HG03135 (cell line): Measurements from ENCODE around the gene ZFP62.
"Not testable (repeated sequence)": the region's sequence is repeated elsewhere in the genome, so short reads cannot be mapped to it uniquely, and the experiment has no call there.

ENCODE experiments used
- ATAC-seq: cut with Tn5 transposase; IDR thresholded peaks from one replicate; pipeline ENCODE4 v1.9.1; 2021; ENCODE audit warnings: mild to moderate bottlenecking, moderate library complexity; ENCODE audit not compliant: unreplicated experiment

The ZFP62 gene

DNA sequence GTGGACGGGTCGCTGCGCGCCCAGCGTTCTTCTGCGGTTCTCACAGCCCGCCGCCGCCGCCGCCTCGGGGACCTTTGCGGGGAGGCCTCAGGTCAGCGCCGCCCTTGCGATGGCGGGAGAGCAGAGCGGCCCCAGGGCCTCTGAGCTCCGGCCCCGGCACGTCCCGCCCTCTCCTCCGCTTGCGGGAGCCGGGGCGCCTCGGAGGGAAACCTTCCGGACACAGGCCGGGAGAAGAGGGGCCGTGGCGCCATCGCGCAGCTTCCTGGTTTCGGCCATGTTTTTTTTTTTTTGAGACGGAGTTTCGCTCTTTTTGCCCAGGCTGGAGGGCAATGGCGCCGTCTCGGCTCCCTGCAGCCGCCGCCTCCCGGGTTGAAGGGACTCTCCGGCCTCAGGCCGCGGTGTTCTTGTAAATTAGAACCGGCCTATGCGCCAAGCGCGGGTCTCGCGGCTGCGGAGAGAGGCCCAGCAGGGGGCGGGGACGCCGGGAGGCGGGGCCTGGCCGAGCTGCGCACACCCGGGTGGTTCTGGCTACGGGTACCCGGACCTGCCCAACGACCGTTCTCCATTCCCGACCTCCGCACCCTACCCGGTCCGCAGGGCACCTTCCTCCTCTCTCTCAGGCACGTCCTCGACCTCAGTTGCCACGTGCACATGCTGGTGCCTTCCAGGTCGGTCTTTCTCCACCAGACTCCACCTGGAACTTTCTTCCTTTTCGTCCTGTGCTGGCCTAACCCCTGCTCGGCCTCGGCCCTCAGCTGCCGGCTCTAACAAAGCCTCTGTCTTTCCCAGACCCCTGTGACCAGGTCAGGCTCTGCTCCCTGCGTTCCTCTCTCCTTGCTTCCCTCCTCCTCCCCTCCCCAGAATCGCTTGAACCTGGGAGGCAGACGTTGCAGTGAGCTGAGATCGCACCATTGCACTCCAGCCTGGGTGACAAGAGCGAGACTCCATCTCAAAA is 29.7 kb downstream of the ZFP62 start:
- peak; percentile 74 for ATAC-seq

DNA sequence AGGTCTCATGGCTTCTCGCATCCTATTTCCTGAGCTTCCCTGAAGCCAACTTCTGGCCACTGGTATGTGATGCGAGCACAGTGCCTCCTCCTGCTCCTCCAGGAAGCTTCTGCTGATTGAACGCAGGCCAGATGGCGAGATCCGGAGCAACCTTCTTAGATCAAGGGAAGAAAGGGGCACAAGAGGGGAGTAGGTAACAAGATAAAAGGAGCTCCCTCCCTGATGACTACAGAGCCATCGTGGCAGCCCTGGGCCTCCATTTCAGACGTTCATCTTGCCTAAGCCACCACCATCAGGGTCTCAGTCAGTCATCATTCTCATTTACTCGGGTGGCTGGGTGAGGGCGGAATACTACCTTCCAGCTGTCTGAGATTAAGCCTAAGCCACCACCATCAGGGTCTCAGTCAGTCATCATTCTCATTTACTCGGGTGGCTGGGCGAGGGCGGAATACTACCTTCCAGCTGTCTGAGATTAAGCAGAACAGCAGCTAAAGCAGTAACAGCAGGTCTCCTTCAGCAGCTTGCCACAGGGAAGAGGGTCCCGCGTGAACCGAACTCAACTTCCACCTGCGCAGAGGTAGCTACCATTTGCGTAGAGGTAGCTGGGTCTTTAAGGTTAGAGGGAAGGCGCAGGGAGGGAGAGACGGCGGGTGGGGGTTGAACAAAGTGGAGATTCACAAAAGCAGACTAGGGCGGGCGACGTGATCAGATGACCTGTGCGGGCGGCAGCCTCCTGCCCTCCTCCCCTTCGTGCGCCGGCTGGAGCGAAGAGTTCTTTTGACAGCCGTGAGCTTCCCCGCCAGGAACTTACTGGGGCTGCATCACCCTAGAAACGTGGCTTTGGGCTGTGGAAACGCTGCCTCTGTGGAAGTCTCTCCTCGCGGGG is 30.6 kb downstream of the ZFP62 start:
- peak; percentile 46 for ATAC-seq

DNA sequence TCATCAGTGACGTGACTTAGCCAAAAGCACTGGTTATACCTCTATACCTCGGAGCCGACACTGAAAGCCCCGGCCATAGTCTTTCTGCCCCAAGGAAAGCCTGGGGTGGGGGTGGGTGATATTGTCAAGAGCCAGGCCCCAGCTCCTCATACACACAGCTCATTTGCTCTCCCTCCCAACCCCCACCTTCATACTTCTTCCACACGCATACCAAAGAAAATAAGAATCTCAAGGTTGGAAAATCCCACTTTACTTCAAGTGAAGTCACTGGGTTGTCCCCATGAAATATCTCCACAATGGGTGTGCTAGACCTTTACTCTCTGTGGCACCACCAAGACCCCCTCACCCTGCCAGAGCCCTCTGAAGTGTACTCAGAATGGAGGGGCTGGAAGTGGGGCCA is 31.4 kb downstream of the ZFP62 start:
- ATAC-seq: no peak

DNA sequence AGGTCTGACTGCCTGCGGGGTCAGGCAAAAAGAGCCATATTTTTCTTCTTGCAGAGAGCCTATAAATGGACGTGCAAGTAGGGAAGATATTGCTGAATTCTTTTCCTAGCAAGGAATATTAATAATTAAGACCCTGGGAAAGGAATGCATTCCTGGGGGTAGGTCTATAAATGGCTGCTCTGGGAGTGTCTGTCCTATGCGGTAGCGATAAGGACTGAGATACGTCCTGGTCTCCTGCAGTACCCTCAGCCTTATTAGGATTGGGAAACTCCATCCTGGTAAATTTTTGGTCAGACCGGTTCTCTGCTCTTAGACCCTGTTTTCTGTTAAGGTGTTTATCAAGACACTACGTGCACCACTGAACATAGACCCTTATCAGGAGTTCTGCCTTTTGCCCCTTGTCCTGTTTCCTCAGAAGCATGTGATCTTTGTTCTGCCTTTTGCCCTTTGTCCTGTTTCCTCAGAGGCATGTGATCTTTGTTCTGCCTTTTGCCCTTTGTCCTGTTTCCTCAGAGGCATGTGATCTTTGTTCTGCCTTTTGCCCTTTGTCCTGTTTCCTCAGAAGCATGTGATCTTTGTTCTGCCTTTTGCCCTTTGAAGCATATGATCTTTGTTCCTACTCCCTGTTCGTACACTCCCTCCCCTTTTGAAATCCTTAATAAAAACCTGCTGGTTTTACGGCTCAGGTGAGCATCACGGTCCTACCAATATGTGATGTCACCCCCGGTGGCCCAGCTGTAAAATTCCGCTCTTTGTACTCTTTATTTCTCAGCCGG is 32.1 kb downstream of the ZFP62 start:
- not testable (repeated sequence) for ATAC-seq

DNA sequence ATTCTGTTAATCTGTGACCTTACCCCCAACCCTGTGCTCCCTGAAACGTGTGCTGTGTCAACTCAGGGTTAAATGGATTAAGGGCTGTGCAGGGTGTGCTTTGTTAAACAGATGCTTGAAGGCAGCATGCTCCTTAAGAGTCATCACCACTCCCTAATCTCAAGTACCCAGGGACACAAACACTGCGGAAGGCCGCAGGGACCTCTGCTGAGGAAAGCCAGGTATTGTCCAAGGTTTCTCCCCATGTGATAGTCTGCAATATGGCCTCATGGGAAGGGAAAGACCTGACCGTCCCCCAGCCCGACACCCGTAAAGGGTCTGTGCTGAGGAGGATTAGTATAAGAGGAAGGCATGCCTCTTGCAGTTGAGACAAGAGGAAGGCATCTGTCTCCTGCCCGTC is 33.7 kb downstream of the ZFP62 start:
- ATAC-seq: not testable (repeated sequence)

DNA sequence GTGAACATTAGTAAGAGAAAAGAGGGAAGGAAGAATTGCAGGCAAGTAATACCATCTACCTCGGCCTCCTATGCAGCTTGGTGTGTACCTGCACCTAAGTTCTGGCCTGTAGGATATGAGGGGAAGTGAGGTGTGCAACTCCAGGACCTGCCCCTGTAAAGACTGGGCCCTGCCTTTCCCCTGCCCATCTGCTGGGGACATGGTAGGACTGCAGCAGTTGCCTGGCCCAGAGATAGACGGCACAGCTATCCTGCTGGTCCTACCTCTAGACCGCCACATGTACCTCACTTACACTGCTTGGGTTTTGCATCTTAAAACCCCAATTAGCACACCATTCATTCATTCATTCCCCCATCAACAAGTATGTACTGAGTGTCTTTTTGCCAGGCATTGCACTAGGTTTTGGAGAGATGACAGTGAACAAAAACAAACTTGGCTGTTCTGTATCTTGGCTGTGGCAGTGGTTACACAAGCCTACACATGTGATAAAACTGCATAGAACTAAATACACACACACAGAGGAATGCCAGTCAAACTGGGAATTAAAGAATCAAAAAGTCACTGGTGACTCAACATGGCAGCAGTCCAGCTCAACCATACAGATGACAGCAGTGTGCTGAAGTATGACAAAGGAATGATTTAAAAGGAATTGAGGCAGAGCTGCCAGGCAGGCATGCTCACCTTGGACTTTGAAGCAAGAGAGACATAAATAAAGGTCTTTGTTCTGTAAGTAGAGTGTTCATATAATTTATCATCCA is 35.1 kb downstream of the ZFP62 start:
- no peak for ATAC-seq

DNA sequence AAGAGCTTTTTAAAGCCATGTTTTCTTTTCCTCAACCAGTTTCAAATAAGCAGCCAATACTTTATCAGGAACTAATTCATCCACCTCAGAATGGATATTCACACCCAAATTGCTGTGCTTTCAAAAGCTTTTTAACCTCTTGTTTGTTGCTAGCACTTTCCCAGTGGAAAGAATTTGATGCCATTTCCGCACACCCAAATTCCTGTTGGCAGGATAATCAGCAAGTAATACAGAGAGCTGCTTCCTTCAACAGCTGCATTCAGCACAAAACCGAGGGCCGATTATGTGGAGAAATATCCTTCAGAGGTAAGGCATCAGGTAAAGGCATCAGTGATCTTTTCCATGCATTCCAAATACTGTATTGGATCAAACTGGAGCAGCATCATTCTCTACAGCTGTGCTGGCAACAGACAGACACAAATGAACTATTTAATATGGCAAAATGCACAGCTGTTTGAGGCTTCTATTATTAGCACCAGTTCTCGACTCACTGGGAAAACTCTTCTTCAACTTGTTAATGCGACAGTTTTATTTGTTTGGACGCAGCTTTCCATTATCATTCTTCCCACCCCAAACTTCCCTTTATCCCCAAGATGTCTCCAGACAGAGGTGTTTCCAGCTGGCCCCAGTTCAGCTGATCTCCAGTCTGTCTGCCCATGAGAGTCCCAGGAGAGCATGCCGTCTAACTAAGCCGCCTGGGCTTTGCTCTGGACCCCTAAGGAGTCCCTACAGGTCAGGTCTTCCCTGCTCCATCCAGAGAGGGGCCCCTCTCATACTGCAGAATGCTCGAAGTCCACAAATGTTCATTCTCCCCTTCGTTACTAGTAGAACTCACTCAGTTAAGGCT is 36.2 kb downstream of the ZFP62 start:
- ATAC-seq: no peak

DNA sequence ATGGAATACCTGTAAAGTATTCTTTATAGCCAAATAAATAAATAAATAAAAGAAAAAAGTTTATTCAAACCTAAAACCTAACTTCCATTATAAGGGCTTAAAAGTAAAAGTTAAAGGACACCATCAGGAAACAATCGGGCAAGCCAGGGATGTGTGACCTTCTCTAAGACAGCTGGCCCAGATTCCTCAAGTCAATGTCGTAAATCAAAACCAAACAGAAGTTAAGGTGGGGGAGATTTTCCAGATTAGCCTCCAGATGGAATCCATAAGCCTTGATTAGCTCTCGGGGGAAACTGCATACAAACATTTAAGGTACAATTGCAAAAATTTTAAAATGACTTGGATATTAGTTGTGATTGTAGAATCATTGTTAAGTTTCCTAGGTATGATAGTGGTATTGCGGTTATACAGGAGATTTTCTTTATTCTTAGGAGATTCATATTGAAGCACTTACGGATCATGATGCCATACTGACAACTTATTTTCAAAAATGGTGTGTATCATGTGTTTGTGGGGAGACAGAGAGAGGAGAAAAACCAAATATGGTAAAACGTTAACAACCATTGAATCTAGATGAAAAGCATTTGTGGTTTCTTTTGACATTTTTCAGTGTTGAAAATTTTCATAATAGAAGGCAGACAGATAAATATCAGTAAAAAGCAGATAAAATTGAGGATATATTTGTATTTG is 37.0 kb downstream of the ZFP62 start:
- no peak for ATAC-seq

DNA sequence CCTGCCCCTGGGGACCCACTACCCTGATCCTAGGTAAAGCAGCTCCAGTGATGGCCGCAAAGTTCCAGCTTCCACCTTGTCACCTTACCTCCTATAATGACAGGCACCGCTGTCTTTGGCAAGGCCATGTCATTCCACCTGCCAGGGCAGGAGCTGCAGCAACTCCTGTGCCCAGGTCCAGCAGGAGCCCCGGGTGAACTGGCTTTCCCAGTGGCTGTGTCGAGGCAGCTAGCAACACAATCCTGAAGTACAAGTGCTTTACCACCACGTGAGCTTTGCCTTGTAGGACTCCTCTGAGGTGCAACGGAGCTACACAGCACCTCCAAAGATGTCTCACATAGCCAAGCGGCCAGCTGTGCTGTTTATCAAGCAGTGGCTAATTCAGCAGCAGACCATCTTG is 37.7 kb downstream of the ZFP62 start:
- no peak for ATAC-seq

DNA sequence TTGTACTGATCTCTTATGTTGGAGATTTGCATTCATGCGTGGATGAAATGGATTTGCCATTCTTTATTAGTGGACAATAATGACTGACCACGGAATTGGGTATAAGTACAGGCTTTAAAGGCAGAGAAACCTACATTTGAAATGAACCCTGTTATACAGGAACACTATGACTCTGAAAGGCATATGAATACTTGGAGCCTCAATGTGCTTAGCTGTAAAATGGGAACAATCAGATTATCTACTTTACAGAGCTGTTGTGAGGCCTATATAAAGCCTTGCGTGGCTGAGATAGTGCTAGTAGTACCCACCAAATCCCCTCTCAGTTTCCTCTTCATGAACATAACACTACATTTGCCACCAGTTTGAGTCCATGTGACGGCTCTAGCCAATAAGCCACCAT is 39.5 kb downstream of the ZFP62 start:
- no peak for ATAC-seq

DNA sequence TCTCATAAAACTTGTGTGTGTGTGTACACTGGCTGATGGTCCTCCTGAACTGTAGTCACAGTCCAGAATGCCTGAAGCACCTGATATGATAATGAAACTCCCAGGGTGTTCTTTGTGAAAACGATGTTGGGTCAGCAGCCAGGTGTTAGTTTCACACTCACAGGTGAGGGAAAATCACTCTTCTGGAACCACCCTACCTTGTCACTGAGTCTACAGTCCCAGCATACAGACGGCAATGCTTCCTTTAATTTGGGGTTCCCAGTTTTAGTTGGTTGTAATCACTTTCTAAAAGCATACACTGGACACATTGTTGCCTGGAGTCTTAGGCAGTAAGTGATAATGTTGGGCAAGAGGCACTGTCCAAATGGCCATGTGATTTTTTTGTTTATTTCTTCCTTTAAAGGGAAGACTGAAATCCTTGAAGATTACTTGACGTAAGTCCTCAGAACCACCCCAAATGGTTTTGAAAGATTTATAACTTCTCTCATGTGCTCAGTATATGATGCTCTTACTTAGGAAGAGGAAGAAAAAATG is 40.2 kb downstream of the ZFP62 start:
- peak; percentile 48 for ATAC-seq

DNA sequence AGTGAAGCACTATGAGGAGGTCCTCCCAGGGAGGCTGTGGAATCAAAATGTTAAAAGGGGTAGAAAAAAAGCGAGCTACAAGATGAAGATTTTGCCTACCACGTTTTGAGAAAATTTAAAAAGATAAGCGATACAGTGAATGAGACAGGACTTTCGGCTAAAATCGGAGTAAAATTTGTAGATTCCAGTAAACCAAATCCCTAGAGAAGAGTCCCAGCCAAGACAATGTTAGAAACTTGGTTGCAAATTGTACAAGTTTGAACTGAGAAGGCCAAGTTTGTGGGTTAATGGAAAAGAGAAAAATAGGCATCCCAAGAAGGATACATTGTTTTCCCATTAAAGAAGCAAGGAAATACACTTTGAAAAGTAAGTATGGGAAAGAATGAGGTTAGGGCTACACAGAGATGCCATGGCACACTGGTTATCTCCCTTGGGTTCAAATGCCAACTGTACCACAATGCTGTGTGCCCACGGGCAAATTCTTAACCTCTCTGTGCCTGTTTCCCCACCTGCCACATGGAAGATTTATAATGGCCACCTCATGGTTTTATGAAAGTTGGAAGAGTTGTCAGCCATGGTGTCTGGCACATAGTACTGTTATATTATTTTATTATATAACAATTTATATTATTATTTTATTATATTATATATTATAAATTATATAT is 42.3 kb downstream of the ZFP62 start:
- ATAC-seq: no peak

DNA sequence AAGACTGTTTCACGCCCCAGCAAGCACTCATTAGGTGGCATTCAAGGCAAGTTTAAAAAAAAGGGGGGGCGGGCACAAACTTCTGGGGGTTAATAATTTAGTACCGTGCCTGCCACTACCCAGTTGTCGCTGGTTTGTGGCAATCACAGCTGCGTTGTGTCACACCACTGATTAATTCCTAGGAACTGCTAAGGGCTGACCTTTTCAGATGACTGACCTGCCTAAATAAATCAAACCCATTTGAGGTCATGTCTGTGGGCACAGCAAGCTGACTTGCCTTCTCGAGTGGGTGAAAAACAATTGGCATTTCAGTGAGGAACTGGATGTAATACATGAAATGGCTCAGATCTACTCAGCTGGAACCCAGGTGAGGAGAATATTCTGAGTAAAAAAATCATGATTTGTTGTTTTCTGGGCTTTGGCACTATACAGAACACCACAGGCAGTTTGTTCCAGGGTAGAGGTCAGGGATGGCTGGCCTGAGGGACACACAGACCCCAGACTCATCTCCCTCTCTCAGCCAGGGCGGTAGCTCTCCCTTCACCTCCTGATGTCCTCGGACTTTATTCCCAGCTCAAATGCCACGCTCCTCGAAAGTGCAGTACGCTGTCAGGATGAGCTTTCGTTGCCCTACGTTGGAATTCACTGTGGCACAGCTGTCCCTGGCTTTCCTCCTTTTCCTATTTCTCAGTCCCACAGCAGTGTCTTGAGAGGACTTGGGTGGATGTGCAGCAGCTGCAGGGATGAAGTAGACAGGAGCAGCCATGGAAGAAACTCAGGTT is 43.0 kb downstream of the ZFP62 start:
- no peak for ATAC-seq

DNA sequence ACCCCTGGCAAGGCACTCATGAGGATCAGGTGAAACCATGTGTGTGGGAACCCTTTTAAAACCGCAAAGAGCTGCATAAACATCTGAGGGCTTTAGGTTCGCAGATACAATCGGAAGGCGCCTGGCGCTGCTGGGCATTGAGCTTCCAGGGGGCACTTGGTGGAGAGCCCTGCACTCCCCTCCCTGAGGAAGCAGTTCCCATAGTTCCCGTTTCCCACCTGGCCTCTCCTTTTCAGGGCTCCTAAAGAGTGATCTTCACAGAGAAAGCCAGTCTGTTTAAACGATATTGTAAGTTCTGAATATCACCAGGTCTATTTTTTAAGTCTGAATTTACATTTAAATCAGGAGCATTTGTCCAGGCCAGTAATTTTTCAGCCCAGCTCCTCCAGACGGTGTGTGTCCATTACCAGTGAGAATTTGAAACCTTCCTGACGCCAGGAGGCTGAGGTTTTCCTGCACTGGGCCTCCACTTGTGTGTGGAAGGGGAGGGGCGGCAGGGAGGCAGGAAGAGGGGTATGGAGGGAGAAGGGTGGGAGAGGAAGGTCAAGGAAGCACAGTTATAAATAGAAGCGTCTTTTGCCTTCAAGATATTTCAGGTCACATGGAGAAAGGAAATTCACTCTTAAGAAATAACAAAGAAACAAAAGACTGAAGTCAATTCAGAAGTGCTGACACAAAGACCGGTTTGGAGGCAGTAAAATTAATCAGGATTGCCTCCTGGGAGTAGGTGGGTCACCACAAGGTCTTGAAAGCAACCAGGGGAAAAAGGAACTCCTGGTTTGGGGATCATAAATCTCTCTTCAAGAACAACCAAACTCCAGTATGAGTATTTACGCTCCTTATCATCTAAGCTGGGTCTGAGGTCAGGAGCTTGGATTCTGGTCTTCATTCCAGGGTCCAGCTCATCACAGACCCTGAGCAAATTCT is 44.2 kb downstream of the ZFP62 start:
- no peak for ATAC-seq

DNA sequence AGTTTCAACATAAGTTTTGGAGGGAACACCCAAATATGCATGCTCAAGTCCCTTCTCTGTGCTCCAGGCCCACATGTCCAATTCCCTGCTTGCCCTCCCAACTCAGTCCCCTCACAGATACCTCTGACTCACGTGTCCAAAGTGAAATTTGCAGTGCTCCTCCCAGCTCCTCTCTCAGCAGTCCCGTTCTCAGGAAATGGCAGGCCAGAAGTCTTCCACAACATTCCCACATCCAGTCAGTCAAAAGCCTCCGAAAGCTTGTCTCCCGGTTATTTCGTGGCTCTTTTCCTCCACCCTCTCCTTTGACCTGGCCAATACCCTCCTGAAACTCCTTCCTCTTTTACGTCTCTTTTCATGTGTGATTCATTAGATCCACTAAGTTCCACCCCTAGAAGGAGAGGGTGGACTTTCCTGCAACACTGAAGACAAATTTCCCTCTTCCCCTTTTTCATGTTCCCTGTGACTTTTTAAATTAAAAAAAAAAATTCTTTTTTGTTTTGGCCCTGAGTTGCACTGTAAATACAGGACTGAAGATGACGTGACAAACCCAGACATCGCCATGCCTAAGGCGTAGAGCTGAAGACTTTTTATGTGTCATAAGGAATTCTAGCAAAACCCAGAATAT is 45.7 kb downstream of the ZFP62 start:
- no peak for ATAC-seq

DNA sequence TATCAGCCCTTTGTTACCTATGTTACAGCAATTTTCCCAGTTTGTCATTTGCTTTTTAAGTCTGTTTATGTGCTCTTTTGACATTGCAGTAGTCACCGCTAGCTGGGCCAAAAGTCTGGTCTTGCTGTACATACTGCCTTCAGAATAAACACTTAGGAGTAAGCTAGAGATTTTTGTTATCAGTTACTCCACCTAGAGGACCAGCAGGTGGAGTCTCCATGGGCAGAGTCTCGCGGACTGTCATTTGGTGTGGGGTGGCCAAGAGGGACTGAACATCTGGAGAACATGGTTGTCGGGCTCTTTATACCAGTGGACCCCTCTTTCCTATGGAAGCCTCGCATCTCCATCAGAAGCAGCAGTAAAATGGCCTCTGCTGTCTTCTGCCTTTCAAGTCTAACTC is 47.7 kb downstream of the ZFP62 start:
- ATAC-seq: no peak
